Hematopoietic multipotent progenitor cell treated with erythropoietin and hydrocortisone succinate and interleukin-3 and kit ligand, for 8 days (in vitro differentiated cells): ENCODE results near the gene HARS1.
"Not testable (repeated sequence)": the region's sequence is repeated elsewhere in the genome, so short reads cannot be mapped to it uniquely, and the experiment has no call there.

Experiments
- DNase-seq: peaks from one replicate; pipeline ENCODE4 v3.0.0-alpha.2; 2015

The HARS1 gene

GRCh38 chr5:140690941-140691924 is at the start of gene HARS1, which contains the start of gene HARS2:
TSS of gene HARS1 (minus strand) at chr5:140691370. CDS start at chr5:140691304, 66 bp downstream.
TSS of gene HARS2 (plus strand) at chr5:140691455. CDS start at chr5:140691649, 194 bp downstream.
- DNase-seq: peak; percentile 95

GRCh38 chr5:140737486-140737885 is 46.3 kb upstream of the HARS1 start:
- no peak for DNase-seq

- DNase-seq: peak; percentile 10
These were observed 43.2 kb upstream of the HARS1 start for GRCh38 chr5:140734354-140734753.

- DNase-seq: no peak
These were observed 41.9 kb upstream of the HARS1 start for GRCh38 chr5:140733098-140733497.

- DNase-seq: peak; percentile 83
These were observed 34.8 kb upstream of the HARS1 start for GRCh38 chr5:140725799-140726471.

GRCh38 chr5:140721395-140721794 is 30.2 kb upstream of the HARS1 start:
- DNase-seq: not testable (repeated sequence)

- DNase-seq: not testable (repeated sequence)
These were observed 29.6 kb upstream of the HARS1 start for GRCh38 chr5:140720738-140721137.

GRCh38 chr5:140718266-140718592 is 27.1 kb upstream of the HARS1 start:
- no peak for DNase-seq

GRCh38 chr5:140716238-140716637 is 25.1 kb upstream of the HARS1 start:
- not testable (repeated sequence) for DNase-seq

GRCh38 chr5:140713562-140714094 is 22.5 kb upstream of the HARS1 start:
- DNase-seq: no peak

- no peak for DNase-seq
These were observed 20.6 kb upstream of the HARS1 start for GRCh38 chr5:140711794-140712193.

GRCh38 chr5:140710899-140711552 is 19.9 kb upstream of the HARS1 start:
- DNase-seq: peak; percentile 99

- not testable (repeated sequence) for DNase-seq
These were observed 17.6 kb upstream of the HARS1 start for GRCh38 chr5:140708787-140709186.

GRCh38 chr5:140707812-140708211 is 16.6 kb upstream of the HARS1 start:
- DNase-seq: no peak

GRCh38 chr5:140700177-140701144 is 9.3 kb upstream of the HARS1 start, which contains the start of gene ZMAT2:
TSS of gene ZMAT2 (plus strand) at chr5:140700447. CDS start at chr5:140700461, 14 bp downstream.
- DNase-seq: peak; percentile 99

- no peak for DNase-seq
These were observed 5.8 kb upstream of the HARS1 start for GRCh38 chr5:140696891-140697492.

GRCh38 chr5:140694276-140694675 is 3.1 kb upstream of the HARS1 start:
- no peak for DNase-seq

- no peak for DNase-seq
These were observed 716 bp downstream of the HARS1 start for GRCh38 chr5:140690376-140690932.

GRCh38 chr5:140678993-140679392 is 12.2 kb downstream of the HARS1 start:
- DNase-seq: peak; percentile 98

GRCh38 chr5:140677947-140678346 is 13.2 kb downstream of the HARS1 start:
- DNase-seq: no peak

- no peak for DNase-seq
These were observed 16.5 kb downstream of the HARS1 start for GRCh38 chr5:140674629-140675028.
